Body of pancreas (tissue), 4 donors: ENCODE data around the gene NOTUM.

Source experiments
- POLR2A ChIP-seq, 3 donors: fragments of 450-650 bp; IDR thresholded peaks; one replicate each; pipeline ENCODE4 v1.6.1; 2016; ENCODE audit warnings: antibody characterized with exemption in 3 of 3, mild to moderate bottlenecking in 2 of 3
- TF ChIP-seq, protein P1 (sequence below), 7 experiments: fragments of 450-650 bp in 4 of 7; fragments of 200-600 bp in 3 of 7; sonication (generic) in 3 of 7; IDR thresholded peaks; one replicate each; pipeline ENCODE4 v1.5.1; 2016 to 2019; ENCODE audit warnings: antibody characterized with exemption in 7 of 7

GRCh38 chr17:81947189-81947588, 13.8 kb downstream of the NOTUM start, which contains the start of gene MYADML2:
- TF ChIP-seq POLR2A (IDR thresholded peaks at IDR 0.05): no peak
- TF ChIP-seq, protein P1, sequence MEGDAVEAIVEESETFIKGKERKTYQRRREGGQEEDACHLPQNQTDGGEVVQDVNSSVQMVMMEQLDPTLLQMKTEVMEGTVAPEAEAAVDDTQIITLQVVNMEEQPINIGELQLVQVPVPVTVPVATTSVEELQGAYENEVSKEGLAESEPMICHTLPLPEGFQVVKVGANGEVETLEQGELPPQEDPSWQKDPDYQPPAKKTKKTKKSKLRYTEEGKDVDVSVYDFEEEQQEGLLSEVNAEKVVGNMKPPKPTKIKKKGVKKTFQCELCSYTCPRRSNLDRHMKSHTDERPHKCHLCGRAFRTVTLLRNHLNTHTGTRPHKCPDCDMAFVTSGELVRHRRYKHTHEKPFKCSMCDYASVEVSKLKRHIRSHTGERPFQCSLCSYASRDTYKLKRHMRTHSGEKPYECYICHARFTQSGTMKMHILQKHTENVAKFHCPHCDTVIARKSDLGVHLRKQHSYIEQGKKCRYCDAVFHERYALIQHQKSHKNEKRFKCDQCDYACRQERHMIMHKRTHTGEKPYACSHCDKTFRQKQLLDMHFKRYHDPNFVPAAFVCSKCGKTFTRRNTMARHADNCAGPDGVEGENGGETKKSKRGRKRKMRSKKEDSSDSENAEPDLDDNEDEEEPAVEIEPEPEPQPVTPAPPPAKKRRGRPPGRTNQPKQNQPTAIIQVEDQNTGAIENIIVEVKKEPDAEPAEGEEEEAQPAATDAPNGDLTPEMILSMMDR (IDR thresholded peaks at IDR 0.05): no peak
